Gastrocnemius medialis (tissue), 4 donors: Measurements from ENCODE around the gene ARHGAP23.

Experiments
- POLR2A ChIP-seq, 2 donors: fragments of 450-650 bp; IDR thresholded peaks; one replicate each; pipeline ENCODE4 v1.6.1; 2017; ENCODE audit warnings: antibody characterized with exemption in 2 of 2, mild to moderate bottlenecking in 2 of 2, moderate library complexity in 2 of 2
- TF ChIP-seq, protein P1 (sequence below), 5 experiments: fragments of 450-650 bp in 3 of 5; fragments of 200-600 bp in 2 of 5; sonication (generic) in 2 of 5; IDR thresholded peaks in 4 of 5; conservative IDR thresholded peaks in 1 of 5; 1 replicate in 4 of 5; 2 replicates in 1 of 5; pipeline ENCODE4 v1.5.1; 2016 to 2019; ENCODE audit warnings: antibody characterized with exemption in 5 of 5, mild to moderate bottlenecking in 3 of 5, moderate library complexity in 3 of 5

DNA sequence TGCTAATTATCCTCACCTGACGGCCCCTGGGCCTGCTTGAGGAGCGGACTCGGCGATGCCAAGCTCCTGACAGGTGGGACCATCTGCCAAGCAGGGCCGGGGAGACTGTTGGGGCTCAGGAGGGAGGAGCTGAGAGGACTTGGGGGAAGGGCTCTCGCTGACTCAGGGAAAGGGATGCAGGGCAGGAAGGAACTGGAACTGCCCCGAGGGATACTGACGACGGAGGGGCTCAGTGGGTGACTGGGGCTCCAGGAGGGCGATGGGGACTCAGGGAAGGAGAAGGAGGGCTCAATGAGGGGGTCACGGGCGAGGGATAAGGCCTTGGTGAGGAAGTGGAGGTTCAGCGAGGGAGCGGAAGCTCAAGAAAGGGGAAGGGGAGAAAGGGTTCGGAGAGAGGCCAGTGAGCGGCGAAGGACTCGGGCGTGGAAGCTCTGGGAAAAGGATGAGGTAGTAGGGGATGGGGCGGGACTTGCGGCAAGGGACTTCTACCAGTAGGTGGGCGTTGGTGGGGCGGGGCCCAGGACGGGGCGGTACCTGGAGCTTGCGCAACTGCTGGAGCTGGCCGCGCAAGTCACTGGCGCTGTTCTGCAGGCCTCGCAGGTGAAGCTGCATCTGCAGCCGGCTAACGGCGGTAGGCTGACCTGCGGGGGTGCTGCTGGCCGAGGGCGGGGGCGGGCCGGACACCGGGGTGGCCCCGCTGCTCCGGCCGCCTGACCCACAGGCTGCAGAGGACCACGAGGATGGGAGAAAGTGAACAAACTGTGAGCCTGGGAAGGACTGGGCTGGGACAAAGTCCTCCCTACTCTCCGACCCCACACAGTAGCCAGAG is 131.0 kb downstream of the ARHGAP23 start:
- TF ChIP-seq, protein P1, sequence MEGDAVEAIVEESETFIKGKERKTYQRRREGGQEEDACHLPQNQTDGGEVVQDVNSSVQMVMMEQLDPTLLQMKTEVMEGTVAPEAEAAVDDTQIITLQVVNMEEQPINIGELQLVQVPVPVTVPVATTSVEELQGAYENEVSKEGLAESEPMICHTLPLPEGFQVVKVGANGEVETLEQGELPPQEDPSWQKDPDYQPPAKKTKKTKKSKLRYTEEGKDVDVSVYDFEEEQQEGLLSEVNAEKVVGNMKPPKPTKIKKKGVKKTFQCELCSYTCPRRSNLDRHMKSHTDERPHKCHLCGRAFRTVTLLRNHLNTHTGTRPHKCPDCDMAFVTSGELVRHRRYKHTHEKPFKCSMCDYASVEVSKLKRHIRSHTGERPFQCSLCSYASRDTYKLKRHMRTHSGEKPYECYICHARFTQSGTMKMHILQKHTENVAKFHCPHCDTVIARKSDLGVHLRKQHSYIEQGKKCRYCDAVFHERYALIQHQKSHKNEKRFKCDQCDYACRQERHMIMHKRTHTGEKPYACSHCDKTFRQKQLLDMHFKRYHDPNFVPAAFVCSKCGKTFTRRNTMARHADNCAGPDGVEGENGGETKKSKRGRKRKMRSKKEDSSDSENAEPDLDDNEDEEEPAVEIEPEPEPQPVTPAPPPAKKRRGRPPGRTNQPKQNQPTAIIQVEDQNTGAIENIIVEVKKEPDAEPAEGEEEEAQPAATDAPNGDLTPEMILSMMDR (IDR thresholded peaks at IDR 0.05 in 4 of 5, conservative IDR thresholded peaks at IDR 0.05 in 1 of 5) = peak in 1 of 5 experiments; percentile 23
- peak in 1 of 2 donors; percentile 10 for TF ChIP-seq POLR2A (IDR thresholded peaks at IDR 0.05)
